Keratinocyte (primary cell): ENCODE data around the gene ROBO3.

ENCODE experiments used
- EZH2 ChIP-seq: IDR thresholded peaks from one replicate; pipeline ENCODE4 v1.6.1; 2012; ENCODE audit warnings: inconsistent platforms, mild to moderate bottlenecking, low read length, moderate library complexity
- TF ChIP-seq, protein P1 (sequence below), 3 experiments: IDR thresholded peaks in 1 of 3; conservative IDR thresholded peaks in 1 of 3; optimal IDR thresholded peaks in 1 of 3; 2 replicates in 2 of 3; 3 replicates in 1 of 3; pipeline versions ENCODE3 to v1.5.1; 2011; ENCODE audit warnings: low read length in 3 of 3, mild to moderate bottlenecking in 3 of 3, moderate library complexity in 2 of 3, control low read depth in 1 of 3, inconsistent platforms in 1 of 3; ENCODE audit not compliant: insufficient read depth in 2 of 3; ENCODE audit errors: extremely low read depth in 1 of 3

DNA sequence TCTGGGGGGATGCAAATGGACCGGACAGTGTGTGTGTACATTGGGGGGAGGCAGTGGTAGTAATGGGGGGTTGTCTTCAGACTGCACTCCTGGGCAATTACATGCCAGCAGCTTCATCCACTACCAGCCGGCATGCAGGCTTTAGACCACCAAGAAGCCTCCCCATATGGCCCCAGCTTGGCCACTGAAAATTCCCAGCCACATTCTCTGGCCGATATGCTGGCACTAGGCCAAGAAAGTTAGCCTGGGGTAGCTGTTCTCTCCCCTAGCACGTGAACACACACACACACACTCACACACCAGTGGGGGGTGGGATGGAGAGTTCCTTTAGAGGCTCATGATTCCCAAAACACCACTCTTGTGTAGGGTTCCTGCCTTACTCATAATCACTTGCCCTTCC, 3.6 kb upstream of the ROBO3 start:
- TF ChIP-seq, protein P1, sequence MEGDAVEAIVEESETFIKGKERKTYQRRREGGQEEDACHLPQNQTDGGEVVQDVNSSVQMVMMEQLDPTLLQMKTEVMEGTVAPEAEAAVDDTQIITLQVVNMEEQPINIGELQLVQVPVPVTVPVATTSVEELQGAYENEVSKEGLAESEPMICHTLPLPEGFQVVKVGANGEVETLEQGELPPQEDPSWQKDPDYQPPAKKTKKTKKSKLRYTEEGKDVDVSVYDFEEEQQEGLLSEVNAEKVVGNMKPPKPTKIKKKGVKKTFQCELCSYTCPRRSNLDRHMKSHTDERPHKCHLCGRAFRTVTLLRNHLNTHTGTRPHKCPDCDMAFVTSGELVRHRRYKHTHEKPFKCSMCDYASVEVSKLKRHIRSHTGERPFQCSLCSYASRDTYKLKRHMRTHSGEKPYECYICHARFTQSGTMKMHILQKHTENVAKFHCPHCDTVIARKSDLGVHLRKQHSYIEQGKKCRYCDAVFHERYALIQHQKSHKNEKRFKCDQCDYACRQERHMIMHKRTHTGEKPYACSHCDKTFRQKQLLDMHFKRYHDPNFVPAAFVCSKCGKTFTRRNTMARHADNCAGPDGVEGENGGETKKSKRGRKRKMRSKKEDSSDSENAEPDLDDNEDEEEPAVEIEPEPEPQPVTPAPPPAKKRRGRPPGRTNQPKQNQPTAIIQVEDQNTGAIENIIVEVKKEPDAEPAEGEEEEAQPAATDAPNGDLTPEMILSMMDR (optimal IDR thresholded peaks at IDR 0.05 in 1 of 3, IDR thresholded peaks at IDR 0.05 in 1 of 3, conservative IDR thresholded peaks at IDR 0.05 in 1 of 3; ENCODE audit: extremely low read depth in 1 of 3, insufficient read depth in 2 of 3, low read length in 3 of 3): no peak
- no peak for TF ChIP-seq EZH2
